ENCODE data around the gene HSPA14. TPM values are rescaled to one million over a fixed set of nuclear protein-coding genes. Genes with fewer than 3 reads are reported as not detected.

Gene HSPA14
- total RNA-seq, 1 experiment from 2014 or later = 15.9 TPM

GRCh38 chr10:14880229-14880628 is 42.1 kb downstream of the HSPA14 start:
- TSS peak; percentile 82 for BruUV-seq (replicated peaks)
- H3K4me3 ChIP-seq (ENCODE audit: low read depth in 2 of 2, low read length in 2 of 2) = peak overlapping the region; percentile 82 to 86
- peaks cover 2% of the 10 kb centered on the region for H3K36me3 ChIP-seq (ENCODE audit: control insufficient read depth, insufficient read depth, low read length)
- in situ Hi-C loops (cut with HindIII; ENCODE audit: low pct_unique_long_range_greater_than_20kb, low sequenced_read_pairs) = no loop called here
- ATAC-seq (no peak), DNase-seq (ENCODE audit: low read depth, low spot score) (no peak)
- intact Hi-C loops (cut with micrococcal nuclease; ENCODE audit: unreplicated experiment) = no loop called here
- no peaks in the 10 kb centered on the region for H3K9me3 ChIP-seq (ENCODE audit: control insufficient read depth, insufficient read depth, low read depth, low read length)
- POLR2A ChIA-PET = no interaction called here
- no peaks in the 10 kb centered on the region for H3K27me3 ChIP-seq (ENCODE audit: control insufficient read depth, insufficient read depth, low read length)
- TF ChIP-seq CTCF (IDR thresholded peaks at IDR 0.05) = no peak
- peak in 1 of 2 experiments; percentile 62; a peak in 2 of 4 replicates for TF ChIP-seq REST (IDR thresholded peaks at IDR 0.05; ENCODE audit: insufficient read depth in 1 of 2, low read depth in 2 of 2, low read length in 1 of 2)
- peak overlapping the region; percentile 68 for H3K27ac ChIP-seq (ENCODE audit: low read length)
- peaks cover 11% of the 10 kb centered on the region; the same call in 1 of the 2 replicates for H3K4me1 ChIP-seq (ENCODE audit: control insufficient read depth, insufficient read depth, low read length)
- CTCF ChIA-PET = no interaction called here

GRCh38 chr10:14884082-14884481 is 46.0 kb downstream of the HSPA14 start:
- Histone ChIP-seq H3K9me3 (ENCODE audit: control insufficient read depth, insufficient read depth, low read depth, low read length) (no peaks in the 10 kb centered on the region), H3K27me3 (ENCODE audit: control insufficient read depth, insufficient read depth, low read length) (no peaks in the 10 kb centered on the region), H3K4me1 (ENCODE audit: control insufficient read depth, insufficient read depth, low read length) (peaks cover 8% of the 10 kb centered on the region; the same call in 1 of the 2 replicates), H3K27ac (ENCODE audit: low read length) (no peak overlapping the region), H3K36me3 (ENCODE audit: control insufficient read depth, insufficient read depth, low read length) (peaks cover 2% of the 10 kb centered on the region), H3K4me3 (ENCODE audit: low read depth in 2 of 2, low read length in 2 of 2) (no peak overlapping the region)
- BruUV-seq (replicated peaks) = no TSS peak
- ChIA-PET CTCF (no interaction called here), POLR2A (interaction anchor here (0.7 kb wide), 1 partner anchor 46 kb away, joined by 12 read pairs; the partner anchor contains the start of genes CDNF, HSPA14 and MSANTD7)
- in situ Hi-C loops (cut with HindIII; ENCODE audit: low pct_unique_long_range_greater_than_20kb, low sequenced_read_pairs) = no loop called here
- intact Hi-C loops (cut with micrococcal nuclease; ENCODE audit: unreplicated experiment) = no loop called here
- no peak for DNase-seq (ENCODE audit: low read depth, low spot score)
- ATAC-seq = no peak
- TF ChIP-seq CTCF (IDR thresholded peaks at IDR 0.05) = no peak
- TF ChIP-seq POLR2AphosphoS5 (IDR thresholded peaks at IDR 0.05; ENCODE audit: low read depth, low read length) = no peak
- TF ChIP-seq REST (IDR thresholded peaks at IDR 0.05; ENCODE audit: insufficient read depth in 1 of 2, low read depth in 2 of 2, low read length in 1 of 2) = no peak
- TF ChIP-seq SIN3A (IDR thresholded peaks at IDR 0.05; ENCODE audit: borderline replicate concordance, insufficient read depth, low read depth, low read length) = no peak
- TF ChIP-seq TCF7L2 (IDR thresholded peaks at IDR 0.05; ENCODE audit: low read depth, low read length) = no peak
